Lower leg skin (tissue), 4 donors: Measurements from ENCODE around the gene INO80B. TPM values are rescaled to one million over a fixed set of nuclear protein-coding genes. Genes with fewer than 3 reads are reported as not detected.
A peak's percentile ranks its signal among the peaks of the same experiment; 100 is the strongest.
"Not testable (repeated sequence)": the region's sequence is repeated elsewhere in the genome, so short reads cannot be mapped to it uniquely, and the experiment has no call there.

Experiments
- DNase-seq, 2 donors: peaks; one replicate each; pipeline ENCODE4 v3.0.0-alpha.2; 2019; ENCODE audit warnings: low spot score in 2 of 2
- H3K4me3 ChIP-seq: fragments of 200-600 bp; sonication (generic); 2 replicates; pipeline ENCODE4 v1.5.1; 2017; ENCODE audit warnings: mild to moderate bottlenecking, low read depth; ENCODE audit not compliant: poor library complexity, severe bottlenecking
- CTCF ChIP-seq, 3 donors: fragments of 450-650 bp; IDR thresholded peaks; one replicate each; pipeline ENCODE4 v1.5.1; 2016; ENCODE audit warnings: antibody characterized with exemption in 3 of 3, mild to moderate bottlenecking in 3 of 3, moderate library complexity in 2 of 3
- POLR2A ChIP-seq, 2 donors: fragments of 450-650 bp; IDR thresholded peaks; one replicate each; pipeline ENCODE4 v1.6.1; 2016 to 2017; ENCODE audit warnings: antibody characterized with exemption in 2 of 2, mild to moderate bottlenecking in 1 of 2, moderate library complexity in 1 of 2
- WGBS, 2 donors: methylation state at CpG; one replicate each; pipeline ENCODE4 v1.1.5; 2018; 5-methylcytosine and 5-hydroxymethylcytosine counted together
- intact Hi-C: fragments of 100-400 bp; cut with DNase I; formaldehyde crosslinking; loops from one replicate; pipeline ENCODE4 v1.15.0; 2023; ENCODE audit warnings: low total_unique reads
- total RNA-seq, 4 donors: library from RNA; depleted of rRNA; stranded (reverse); fragments of >200 nt; gene quantifications; one replicate each; pipeline ENCODE4 v1.1.0, GENCODE V29; 2016

The INO80B gene
- total RNA-seq, 4 donors from 2014 or later = 19.3 to 39.6 (median 31.8) TPM

- peak overlapping the region; percentile 30 for H3K4me3 ChIP-seq
- no peak for DNase-seq
- no peak for TF ChIP-seq CTCF (IDR thresholded peaks at IDR 0.05)
- no peak for TF ChIP-seq POLR2A (IDR thresholded peaks at IDR 0.05)
- intact Hi-C loops = no loop called here
- WGBS, 2 donors = 2% methylated on average over 8 to 10 of the region's 10 CpGs
Observed at GRCh38 chr2:74458938-74459363, 4.1 kb downstream of the INO80B start.

GRCh38 chr2:74459503-74460118 lies 4.7 kb downstream of the INO80B start:
- DNase-seq, H3K4me3 ChIP-seq, intact Hi-C loops: not testable (repeated sequence)
- 78% methylated on average over 13 of the region's 13 CpGs for WGBS, 2 donors

GRCh38 chr2:74460187-74460586 lies 5.3 kb downstream of the INO80B start:
- DNase-seq, H3K4me3 ChIP-seq, intact Hi-C loops: not testable (repeated sequence)
- WGBS, 2 donors = 63% methylated on average over 10 of the region's 10 CpGs

GRCh38 chr2:74461187-74462053 lies 6.5 kb downstream of the INO80B start:
- H3K4me3 ChIP-seq = no peak overlapping the region
- intact Hi-C loops = no loop called here
- TF ChIP-seq POLR2A (IDR thresholded peaks at IDR 0.05) = no peak
- TF ChIP-seq CTCF (IDR thresholded peaks at IDR 0.05) = no peak
- WGBS, 2 donors = 87 to 88% methylated on average over 22 to 27 of the region's 27 CpGs
- DNase-seq = no peak

GRCh38 chr2:74462054-74462785 lies 7.3 kb downstream of the INO80B start:
- intact Hi-C loops = no loop called here
- 83 to 89% methylated on average over 20 of the region's 20 CpGs for WGBS, 2 donors

GRCh38 chr2:74462786-74463105 lies 7.9 kb downstream of the INO80B start:
- no peak for DNase-seq
- intact Hi-C loops = no loop called here
- no peak for TF ChIP-seq CTCF (IDR thresholded peaks at IDR 0.05)
- no peak for TF ChIP-seq POLR2A (IDR thresholded peaks at IDR 0.05)
- 84 to 91% methylated on average over 4 of the region's 4 CpGs for WGBS, 2 donors
- no peak overlapping the region for H3K4me3 ChIP-seq

More at GRCh38 chr2:74462054-74462785, 7.3 kb downstream of the INO80B start:
- TF ChIP-seq POLR2A (IDR thresholded peaks at IDR 0.05) (no peak), CTCF (IDR thresholded peaks at IDR 0.05) (no peak)
- no peak for DNase-seq
- H3K4me3 ChIP-seq = no peak overlapping the region
